ENCODE results near the gene NPAT.

NPAT gene

DNA sequence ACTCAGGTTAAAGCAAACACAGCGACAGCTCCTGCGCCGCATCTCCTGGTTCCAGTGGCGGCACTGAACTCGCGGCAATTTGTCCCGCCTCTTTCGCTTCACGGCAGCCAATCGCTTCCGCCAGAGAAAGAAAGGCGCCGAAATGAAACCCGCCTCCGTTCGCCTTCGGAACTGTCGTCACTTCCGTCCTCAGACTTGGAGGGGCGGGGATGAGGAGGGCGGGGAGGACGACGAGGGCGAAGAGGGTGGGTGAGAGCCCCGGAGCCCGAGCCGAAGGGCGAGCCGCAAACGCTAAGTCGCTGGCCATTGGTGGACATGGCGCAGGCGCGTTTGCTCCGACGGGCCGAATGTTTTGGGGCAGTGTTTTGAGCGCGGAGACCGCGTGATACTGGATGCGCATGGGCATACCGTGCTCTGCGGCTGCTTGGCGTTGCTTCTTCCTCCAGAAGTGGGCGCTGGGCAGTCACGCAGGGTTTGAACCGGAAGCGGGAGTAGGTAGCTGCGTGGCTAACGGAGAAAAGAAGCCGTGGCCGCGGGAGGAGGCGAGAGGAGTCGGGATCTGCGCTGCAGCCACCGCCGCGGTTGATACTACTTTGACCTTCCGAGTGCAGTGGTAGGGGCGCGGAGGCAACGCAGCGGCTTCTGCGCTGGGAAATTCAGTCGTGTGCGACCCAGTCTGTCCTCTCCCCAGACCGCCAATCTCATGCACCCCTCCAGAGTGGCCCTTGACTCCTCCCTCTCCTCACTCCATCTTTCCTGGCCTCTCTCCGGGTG, at the start of gene NPAT, which contains the start of gene ATM:
Gene NPAT (minus strand): TSS at position 65 of the 774 bp plus-strand sequence. CDS start 102 bp downstream, outside the sequence.
Gene ATM (plus strand): TSS at position 494 of the 774 bp plus-strand sequence. CDS start 4,558 bp downstream, outside the sequence.
- peak; percentile 99 for DNase-seq

GRCh38 chr11:108269583-108269982, 47.1 kb upstream of the NPAT start:
- DNase-seq: no peak

DNA sequence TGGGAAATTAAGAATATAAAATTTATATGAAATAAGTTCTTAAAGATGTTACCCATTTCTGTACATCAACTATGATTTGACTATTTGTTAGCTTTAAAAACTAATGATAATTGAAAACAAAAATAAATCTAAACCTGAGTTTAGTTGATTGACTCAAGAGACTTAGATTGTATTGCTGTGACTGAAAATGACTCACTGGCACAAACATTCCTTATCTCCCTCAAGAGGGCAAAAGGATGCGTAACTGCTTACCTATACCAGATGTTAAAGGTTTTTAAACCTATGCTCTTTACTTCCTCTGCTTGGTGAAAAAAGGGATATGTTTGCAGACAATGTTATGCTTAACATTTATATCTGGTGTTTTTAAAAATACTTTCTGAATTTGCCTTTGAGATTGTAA, 30.7 kb upstream of the NPAT start:
- no peak for DNase-seq

GRCh38 chr11:108246885-108247284, 24.4 kb upstream of the NPAT start:
- no peak for DNase-seq

DNA sequence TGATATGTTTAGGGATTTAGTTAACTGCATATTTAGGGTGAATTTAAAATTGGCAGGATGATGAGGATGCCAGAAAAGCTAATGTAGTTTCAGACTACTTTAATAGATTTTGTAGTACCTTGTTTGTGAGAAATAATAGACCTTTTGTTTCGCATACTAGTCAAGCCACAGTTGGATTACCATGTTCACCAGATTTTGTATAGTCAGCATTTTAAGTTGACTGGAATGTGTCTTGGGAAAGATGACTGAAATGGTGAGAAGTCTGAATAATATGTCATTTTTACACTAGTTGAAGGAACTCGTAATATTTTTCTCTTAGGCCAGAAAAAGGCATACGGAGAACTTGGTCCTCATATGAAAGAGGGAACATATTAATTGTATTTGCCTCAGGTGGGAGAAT, 23.9 kb upstream of the NPAT start:
- no peak for DNase-seq

DNA sequence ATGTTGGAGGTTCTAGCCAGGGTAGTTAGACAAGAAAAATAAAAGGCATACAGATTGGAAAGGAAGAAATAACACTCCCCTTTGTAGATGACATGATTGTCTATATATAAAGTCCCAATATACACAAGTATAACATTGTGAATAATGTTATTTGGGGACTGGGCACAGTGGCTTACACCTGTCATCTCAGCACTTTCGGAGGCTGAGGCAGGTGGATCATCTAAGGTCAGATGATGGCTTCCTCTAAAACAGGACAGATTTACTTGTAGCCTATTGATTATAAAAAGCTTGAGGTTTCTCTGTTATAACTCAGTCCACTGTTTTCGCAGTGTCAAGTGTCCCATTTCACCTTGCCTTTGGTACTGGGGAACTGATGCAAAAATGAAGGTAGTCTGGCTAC, 20.0 kb upstream of the NPAT start:
- no peak for DNase-seq

- DNase-seq: no peak
These were observed 19.0 kb upstream of the NPAT start for GRCh38 chr11:108241330-108242037.

GRCh38 chr11:108239076-108239475, 16.6 kb upstream of the NPAT start:
- DNase-seq: no peak

- DNase-seq: no peak
These were observed 14.6 kb upstream of the NPAT start for GRCh38 chr11:108237058-108237481.

DNA sequence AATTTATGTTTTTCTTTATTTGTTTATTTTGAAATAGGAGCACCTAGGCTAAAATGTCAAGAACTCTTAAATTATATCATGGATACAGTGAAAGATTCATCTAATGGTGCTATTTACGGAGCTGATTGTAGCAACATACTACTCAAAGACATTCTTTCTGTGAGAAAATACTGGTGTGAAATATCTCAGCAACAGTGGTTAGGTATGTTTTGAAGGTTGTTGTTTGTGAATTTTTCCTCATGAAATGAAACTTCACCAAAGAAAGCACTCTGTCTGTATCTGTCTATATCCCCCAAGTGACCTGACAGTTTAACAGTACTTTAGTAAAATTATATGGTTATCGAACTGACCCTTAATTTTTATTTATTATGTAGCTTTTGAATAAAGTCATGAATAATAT, 13.2 kb upstream of the NPAT start:
- DNase-seq: no peak

DNA sequence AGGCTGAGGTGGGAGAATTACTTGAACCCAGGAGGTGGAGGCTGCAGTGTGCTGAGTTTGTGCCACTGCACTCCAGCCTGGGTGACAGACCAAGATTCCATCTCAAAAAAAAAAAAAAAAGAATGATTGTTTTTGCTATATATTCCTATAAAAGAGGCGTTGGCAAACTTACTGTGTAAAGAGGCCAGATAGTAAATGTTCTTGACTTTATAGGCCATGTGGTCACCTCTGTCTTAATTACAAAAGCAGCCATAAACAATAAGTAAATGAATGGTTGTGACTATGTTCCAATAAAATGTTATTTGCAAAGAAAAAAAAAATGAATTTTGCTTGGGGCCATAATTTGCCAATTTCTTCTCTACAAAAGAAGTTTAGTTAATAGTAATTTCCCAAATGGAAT, 12.8 kb upstream of the NPAT start:
- DNase-seq: no peak

DNA sequence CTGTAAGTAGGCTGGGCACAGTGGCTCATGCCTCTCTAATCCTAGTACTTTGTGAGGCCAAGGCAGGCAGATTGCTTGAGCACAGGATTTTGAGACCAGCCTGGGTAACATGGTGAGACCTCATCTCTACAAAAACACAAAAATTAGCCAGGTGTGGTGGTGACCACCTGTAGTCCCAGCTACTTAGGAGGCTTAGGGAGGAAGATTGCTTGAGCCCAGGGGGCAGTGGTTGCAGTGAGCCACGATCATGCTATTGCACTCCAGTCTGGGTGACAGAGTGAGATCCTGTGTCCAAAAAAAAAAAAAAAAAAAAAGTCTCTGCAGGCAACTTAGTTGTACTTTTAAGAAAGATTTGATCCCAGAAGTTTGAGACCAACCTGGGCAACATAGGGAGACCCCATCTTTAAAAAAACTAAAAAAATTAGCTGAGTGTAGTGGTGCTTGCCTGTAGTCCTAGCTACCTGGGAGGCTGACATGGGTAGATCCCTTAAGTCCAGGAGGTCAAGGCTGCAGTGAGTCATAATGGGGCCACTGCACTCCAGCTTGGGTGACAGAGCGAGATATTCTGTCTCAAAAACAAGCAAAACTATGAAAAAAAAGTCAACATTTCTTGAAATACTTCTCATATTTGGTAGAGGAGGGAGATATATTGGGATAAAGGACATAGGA, 11.0 kb upstream of the NPAT start:
- DNase-seq: no peak

GRCh38 chr11:108228251-108228650, 5.8 kb upstream of the NPAT start:
- DNase-seq: no peak

GRCh38 chr11:108226036-108226435, 3.6 kb upstream of the NPAT start:
- DNase-seq: no peak

DNA sequence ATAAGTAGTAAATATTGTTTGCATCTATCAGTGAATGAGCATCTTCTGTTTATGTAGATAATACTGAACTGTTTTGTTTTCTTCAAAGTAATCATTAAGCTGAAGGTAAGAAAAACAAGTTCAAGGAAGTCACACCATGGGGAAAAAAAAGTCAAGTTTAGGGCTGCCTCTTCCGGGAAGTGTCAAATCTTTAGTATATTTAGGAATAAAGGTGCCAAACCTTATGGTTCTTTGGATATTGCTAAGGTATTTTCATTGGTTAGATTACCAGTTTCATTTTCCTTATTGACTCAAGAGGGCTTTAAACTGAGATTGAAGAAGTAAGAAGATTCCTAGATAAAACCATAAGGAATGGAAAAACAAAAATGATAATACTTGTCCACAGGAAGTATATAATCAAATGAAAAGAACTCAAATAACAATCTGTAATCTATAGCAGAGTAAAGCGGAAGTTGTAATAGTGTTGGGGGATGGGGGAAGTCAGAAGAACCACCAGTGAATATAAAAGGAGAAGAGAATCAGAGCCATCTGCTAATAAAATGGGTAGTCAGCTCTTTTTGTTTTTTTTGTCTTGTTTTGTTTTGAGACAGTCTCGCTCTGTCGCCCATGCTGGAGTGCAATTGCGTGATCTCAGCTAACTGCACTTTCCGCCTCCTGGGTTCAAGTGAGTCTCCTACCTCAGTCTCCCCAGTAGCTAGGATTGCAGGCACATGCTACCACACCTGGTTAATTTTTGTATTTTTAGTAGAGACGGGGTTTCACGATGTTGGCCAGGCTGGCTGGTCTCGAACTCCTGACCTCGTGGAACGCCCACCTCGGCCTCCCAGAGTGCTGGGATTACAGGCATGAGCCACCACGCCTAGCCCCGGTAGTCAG, 2.7 kb upstream of the NPAT start:
- no peak for DNase-seq

- no peak for DNase-seq
These were observed 1.9 kb upstream of the NPAT start for GRCh38 chr11:108224366-108224765.

- DNase-seq: peak; percentile 19
These were observed 1.1 kb upstream of the NPAT start for GRCh38 chr11:108223348-108224149.

- DNase-seq: no peak
These were observed 396 bp downstream of the NPAT start for GRCh38 chr11:108221911-108222573.

DNA sequence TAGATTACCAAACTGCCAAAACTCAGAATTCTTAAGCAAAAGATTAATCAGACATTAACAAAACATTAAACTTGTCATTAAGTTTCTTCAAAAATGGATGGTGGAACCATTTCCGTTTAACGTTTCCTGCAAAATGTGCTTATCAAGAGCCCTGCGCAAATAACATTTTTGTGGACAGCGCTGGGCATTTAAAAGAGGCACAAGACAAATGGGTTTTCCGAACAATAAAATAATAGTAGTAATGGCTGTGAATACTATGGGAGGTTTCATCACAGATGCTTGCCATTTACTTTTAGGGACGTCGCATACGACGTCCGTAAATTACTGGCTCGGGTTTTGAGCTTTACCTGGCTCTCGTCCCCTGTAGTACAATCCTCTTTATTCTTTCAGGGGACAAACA, 1.1 kb downstream of the NPAT start:
- no peak for DNase-seq

DNA sequence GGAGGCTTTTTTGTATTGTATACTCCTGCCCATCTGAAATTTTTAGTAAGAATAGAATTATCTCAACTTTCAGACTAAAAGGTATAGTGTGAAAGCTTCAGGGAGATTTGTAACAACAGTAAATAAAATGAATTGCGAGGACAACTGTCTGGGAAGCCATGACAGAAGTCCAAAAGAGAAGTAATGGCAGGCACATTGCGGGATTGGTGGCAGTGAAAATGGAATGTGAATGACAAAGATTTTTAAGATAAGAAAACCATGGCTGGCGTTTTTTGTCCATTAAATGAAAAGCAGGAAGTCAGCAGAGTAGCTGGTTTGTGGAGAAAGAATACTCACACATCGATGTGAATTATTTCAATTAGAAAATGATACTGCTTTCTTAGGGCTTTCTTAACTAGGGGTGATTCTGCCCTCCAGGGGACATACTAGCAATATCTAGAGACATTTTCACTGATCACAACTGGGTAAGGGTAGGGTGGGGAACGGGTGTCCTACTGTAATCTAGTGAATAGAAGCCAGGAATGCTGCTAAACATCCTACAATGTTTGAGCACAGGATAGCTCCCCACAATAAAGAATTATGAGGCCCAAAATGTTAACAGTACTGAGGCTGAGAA, 1.6 kb downstream of the NPAT start:
- no peak for DNase-seq

Measured in SHP77 treated with DMSO at 0.1 percent for 48 hours (cell line).